H9 (cell line): ENCODE data around the gene KRT28. TPM values are rescaled to one million over a fixed set of nuclear protein-coding genes. Genes with fewer than 3 reads are reported as not detected.

Experiments used
- DNase-seq: peaks from one replicate; pipeline ENCODE4 v3.0.0-alpha.2; 2017
- H2AFZ ChIP-seq: one replicate; pipeline ENCODE4 v1.6.1; 2013; ENCODE audit warnings: mild to moderate bottlenecking, low read length, control low read depth, moderate library complexity
- H2AK5ac ChIP-seq: 2 replicates; pipeline ENCODE4 v1.6.1; 2013; ENCODE audit warnings: low read length, control low read depth, mixed read lengths; ENCODE audit not compliant: insufficient read length
- H2BK120ac ChIP-seq: one replicate; pipeline ENCODE4 v1.6.1; 2013; ENCODE audit warnings: low read depth, mild to moderate bottlenecking, low read length, control low read depth, inconsistent platforms; ENCODE audit not compliant: poor library complexity, severe bottlenecking
- H2BK12ac ChIP-seq: 2 replicates; pipeline ENCODE4 v1.6.1; 2013; ENCODE audit warnings: low read length, control low read depth, mixed read lengths, low read depth; ENCODE audit not compliant: insufficient read length
- H2BK15ac ChIP-seq: 2 replicates; pipeline ENCODE4 v1.6.1; 2013; ENCODE audit warnings: low read depth, low read length, control low read depth
- H2BK20ac ChIP-seq: one replicate; pipeline ENCODE4 v1.6.1; 2013; ENCODE audit warnings: low read depth, mild to moderate bottlenecking, low read length, control low read depth, inconsistent platforms; ENCODE audit not compliant: poor library complexity, severe bottlenecking
- H2BK5ac ChIP-seq: 2 replicates; pipeline ENCODE4 v1.6.1; 2013; ENCODE audit warnings: low read length, control low read depth, mixed read lengths; ENCODE audit not compliant: insufficient read length
- H3K14ac ChIP-seq: 2 replicates; pipeline ENCODE4 v1.6.1; 2013; ENCODE audit warnings: low read length, control low read depth; ENCODE audit not compliant: insufficient read depth
- H3K18ac ChIP-seq: 2 replicates; pipeline ENCODE4 v1.6.1; 2013; ENCODE audit warnings: low read depth, mild to moderate bottlenecking, mixed read lengths, low read length, control low read depth; ENCODE audit not compliant: insufficient read length
- H3K23ac ChIP-seq: 2 replicates; pipeline ENCODE4 v1.6.1; 2013; ENCODE audit warnings: low read length, control low read depth, mixed read lengths, low read depth; ENCODE audit not compliant: insufficient read length
- H3K23me2 ChIP-seq: 2 replicates; pipeline ENCODE4 v1.6.1; 2013; ENCODE audit warnings: low read depth, mild to moderate bottlenecking, mixed read lengths, low read length, control low read depth; ENCODE audit not compliant: insufficient read length, poor library complexity, severe bottlenecking
- H3K27ac ChIP-seq: 2 replicates; pipeline ENCODE4 v1.5.1; 2013; ENCODE audit warnings: low read length, control low read depth, mixed read lengths, low read depth; ENCODE audit not compliant: insufficient read length
- H3K27me3 ChIP-seq: 2 replicates; pipeline ENCODE4 v1.6.1; 2013; ENCODE audit warnings: low read length, control low read depth, inconsistent platforms; ENCODE audit not compliant: insufficient read depth
- H3K4ac ChIP-seq: 2 replicates; pipeline ENCODE4 v1.6.1; 2013; ENCODE audit warnings: low read depth, mild to moderate bottlenecking, control low read depth, inconsistent platforms, low read length, moderate library complexity
- H3K4me1 ChIP-seq: 2 replicates; pipeline ENCODE4 v1.6.1; 2013; ENCODE audit warnings: low read length, control low read depth, inconsistent platforms; ENCODE audit not compliant: insufficient read depth
- H3K4me2 ChIP-seq: 2 replicates; pipeline ENCODE4 v1.6.1; 2013; ENCODE audit warnings: low read length, control low read depth, mixed read lengths; ENCODE audit not compliant: insufficient read length, insufficient read depth
- H3K56ac ChIP-seq: 2 replicates; pipeline ENCODE4 v1.6.1; 2013; ENCODE audit warnings: low read depth, mild to moderate bottlenecking, mixed read lengths, low read length, control low read depth; ENCODE audit not compliant: insufficient read length
- H3K79me1 ChIP-seq: 2 replicates; pipeline ENCODE4 v1.6.1; 2013; ENCODE audit warnings: low read depth, mild to moderate bottlenecking, moderate library complexity, low read length, control low read depth, inconsistent platforms; ENCODE audit not compliant: insufficient read depth, poor library complexity, severe bottlenecking
- H3K79me2 ChIP-seq: 2 replicates; pipeline ENCODE4 v1.6.1; 2013; ENCODE audit warnings: low read length, control low read depth, inconsistent platforms; ENCODE audit not compliant: insufficient read depth
- H3K9ac ChIP-seq: 2 replicates; pipeline ENCODE4 v1.6.1; 2013; ENCODE audit warnings: low read length, control low read depth, mixed read lengths; ENCODE audit not compliant: insufficient read length; ENCODE audit errors: extremely low read depth
- H3K9me3 ChIP-seq: one replicate; pipeline ENCODE4 v1.6.1; 2013; ENCODE audit warnings: low read depth, low read length, inconsistent platforms; ENCODE audit not compliant: control insufficient read depth
- H3T11ph ChIP-seq: one replicate; pipeline ENCODE4 v1.6.1; 2013; ENCODE audit warnings: mild to moderate bottlenecking, low read length, control low read depth, inconsistent platforms
- H4K20me1 ChIP-seq: one replicate; pipeline ENCODE4 v1.6.1; 2013; ENCODE audit not compliant: control insufficient read depth, insufficient read length, insufficient read depth
- H4K5ac ChIP-seq: 2 replicates; pipeline ENCODE4 v1.6.1; 2013; ENCODE audit warnings: low read depth, mild to moderate bottlenecking, mixed read lengths, low read length, control low read depth; ENCODE audit not compliant: insufficient read length
- H4K8ac ChIP-seq: replicated peaks from 2 replicates; pipeline ENCODE4 v1.6.1; 2013; ENCODE audit warnings: low read length, control low read depth, mixed read lengths, low read depth; ENCODE audit not compliant: insufficient read length
- H4K91ac ChIP-seq: 2 replicates; pipeline ENCODE4 v1.6.1; 2013; ENCODE audit warnings: low read depth, mild to moderate bottlenecking, moderate library complexity, mixed read lengths, low read length, control low read depth; ENCODE audit not compliant: insufficient read length
- H3K27ac Mint-ChIP-seq, 3 experiments: 2 replicates in 2 of 3; 3 replicates in 1 of 3; pipeline ENCODE4 v1.8.0; 2020 to 2021; ENCODE audit warnings: mixed read lengths in 3 of 3, mild to moderate bottlenecking in 1 of 3, moderate library complexity in 1 of 3
- H3K27me3 Mint-ChIP-seq: 2 replicates; pipeline ENCODE4 v1.8.0; 2021; ENCODE audit warnings: low read depth, mild to moderate bottlenecking, moderate library complexity, mixed read lengths
- H3K36me3 Mint-ChIP-seq, 3 experiments: 2 replicates in 2 of 3; 3 replicates in 1 of 3; pipeline ENCODE4 v1.8.0; 2020 to 2021; ENCODE audit warnings: low read depth in 3 of 3, mixed read lengths in 3 of 3; ENCODE audit not compliant: insufficient read depth in 1 of 3
- H3K4me1 Mint-ChIP-seq, 2 experiments: 2 replicates each; pipeline ENCODE4 v1.8.0; 2020; ENCODE audit warnings: mixed read lengths in 2 of 2
- H3K4me3 Mint-ChIP-seq, 2 experiments: 2 replicates in 1 of 2; 3 replicates in 1 of 2; pipeline ENCODE4 v1.8.0; 2020 to 2021; ENCODE audit warnings: mild to moderate bottlenecking in 2 of 2, mixed read lengths in 2 of 2, moderate library complexity in 1 of 2
- H3K9me3 Mint-ChIP-seq, 2 experiments: 2 replicates in 1 of 2; 3 replicates in 1 of 2; pipeline ENCODE4 v1.8.0; 2020; ENCODE audit warnings: mild to moderate bottlenecking in 2 of 2, mixed read lengths in 2 of 2, moderate library complexity in 1 of 2
- CTCF ChIP-seq: fragments of 200-600 bp; sonication (generic); conservative IDR thresholded peaks from 3 replicates; pipeline ENCODE4 v1.8.0; 2021; ENCODE audit warnings: antibody characterized with exemption, mild to moderate bottlenecking
- WGBS: extraction: QIAGEN DNeasy Blood & Tissue Kit; methylation state at CpG from one replicate; pipeline ENCODE4 v1.1.7; 2013; ENCODE audit warnings: missing lambda C conversion rate, low lambda C conversion rate, mixed read lengths; ENCODE audit not compliant: insufficient read length; ENCODE audit errors: extremely low coverage; 5-methylcytosine and 5-hydroxymethylcytosine counted together
- total RNA-seq: library from RNA; stranded (reverse); gene quantifications from 2 replicates; pipeline ENCODE4 v1.2.1, GENCODE V29; 2021

The KRT28 gene
- total RNA-seq, 1 experiment from 2014 or later = not detected

GRCh38 chr17:40825599-40825998 lies 25.8 kb upstream of the KRT28 start:
- H2BK12ac ChIP-seq = no peak overlapping the region
- H3K27me3 Mint-ChIP-seq = peaks cover 95% of the 10 kb centered on the region
- no peaks in the 10 kb centered on the region for H3K9me3 Mint-ChIP-seq
- H3K4me2 ChIP-seq = no peak overlapping the region
- no peaks in the 10 kb centered on the region for H3K9me3 ChIP-seq
- H2BK15ac ChIP-seq = no peak overlapping the region
- H4K20me1 ChIP-seq = no peaks in the 10 kb centered on the region
- no peak for TF ChIP-seq CTCF
- H3K27ac ChIP-seq = no peak overlapping the region
- no peak overlapping the region for H2BK120ac ChIP-seq
- no peak overlapping the region for H3K56ac ChIP-seq
- H2BK20ac ChIP-seq = no peak overlapping the region
- no CpG with 5 or more reads among the region's 2 CpGs for WGBS
- 0 out of 7 replicates have a peak, but pooled peaks cover 0 to 5% (median 0%) of the 10 kb centered on the region in 3 experiments for H3K36me3 Mint-ChIP-seq
- no peak overlapping the region for H3K14ac ChIP-seq
- H3K9ac ChIP-seq = no peak overlapping the region
- no peaks in the 10 kb centered on the region; the same call in 1 of the 2 replicates for H3K27me3 ChIP-seq
- H4K5ac ChIP-seq = no peak overlapping the region
- no peaks in the 10 kb centered on the region for H3K79me1 ChIP-seq
- H3K23me2 ChIP-seq = no peaks in the 10 kb centered on the region
- H2AK5ac ChIP-seq = no peak overlapping the region
- H3K4me1 ChIP-seq = no peaks in the 10 kb centered on the region
- no peak overlapping the region for H3K4ac ChIP-seq
- peaks cover 0 to 4% of the 10 kb centered on the region in 2 experiments; a peak in 1 of 4 replicates for H3K4me1 Mint-ChIP-seq
- no peak overlapping the region for H2AFZ ChIP-seq
- H3K18ac ChIP-seq = no peak overlapping the region
- no peak overlapping the region for H3K4me3 Mint-ChIP-seq
- H3T11ph ChIP-seq = no peak overlapping the region
- no peak overlapping the region for H2BK5ac ChIP-seq
- no peak overlapping the region for H3K27ac Mint-ChIP-seq
- no peaks in the 10 kb centered on the region for H3K79me2 ChIP-seq
- no peak for DNase-seq
- H4K8ac ChIP-seq = no peak overlapping the region
- H4K91ac ChIP-seq = no peak overlapping the region
- no peak overlapping the region for H3K23ac ChIP-seq
